GM12878 (cell line): ENCODE data around the gene POC1B. TPM values are rescaled to one million over a fixed set of nuclear protein-coding genes. Genes with fewer than 3 reads are reported as not detected.

Source experiments
- ATAC-seq: fragments of 200-7000 bp; cut with Tn5 transposase; 3 replicates; pipeline ENCODE4 v1.9.1; 2020; ENCODE audit warnings: mild to moderate bottlenecking, moderate library complexity
- BruUV-seq: library from RNA; stranded (reverse); fragments of 400-500 nt; replicated peaks from 2 replicates; lab custom pipeline; 2021; lab: Mats Ljungman, UMichigan
- CTCF ChIA-PET: fragments of 300-600 bp; sonication (Branson Sonifier 250); formaldehyde crosslinking; extraction: SDS; loops from one replicate; lab custom pipeline; 2021; ENCODE audit warnings: inconsistent platforms; lab: Yijun Ruan, JAX
- POLR2A ChIA-PET: fragments of 350-600 bp; formaldehyde crosslinking; extraction: SDS; loops from one replicate; lab custom pipeline; 2021; ENCODE audit warnings: inconsistent platforms; lab: Charles Lee
- RAD21 ChIA-PET: fragments of 300-600 bp; sonication (Branson Sonifier 250); formaldehyde crosslinking; loops from one replicate; lab custom pipeline; 2023; ENCODE audit warnings: antibody characterized with exemption; ENCODE audit not compliant: unreplicated experiment; lab: Charles Lee
- SMC1A ChIA-PET: fragments of 300-600 bp; sonication (Branson Sonifier 250); formaldehyde crosslinking; loops from one replicate; lab custom pipeline; 2023; ENCODE audit not compliant: unreplicated experiment, uncharacterized antibody; lab: Charles Lee
- DNase-seq: peaks from one replicate; pipeline ENCODE4 v3.0.0-alpha.2; 2011; ENCODE audit warnings: low read depth, low spot score
- FAIRE-seq: peaks from 3 replicates; lab custom pipeline; 2011; peaks lifted over from hg19 to GRCh38; lab: Jason Lieb, UNC
- H2AFZ ChIP-seq: 2 replicates; pipeline ENCODE4 v1.6.0; 2011; ENCODE audit warnings: low read depth, low read length, control low read depth; ENCODE audit not compliant: control insufficient read depth
- H3K27ac ChIP-seq: 2 replicates; pipeline ENCODE4 v1.5.1; 2011; ENCODE audit warnings: control low read depth; ENCODE audit not compliant: control insufficient read depth, insufficient read depth
- H3K27me3 ChIP-seq, 2 experiments: replicated peaks in 1 of 2; 2 replicates each; pipeline versions ENCODE4 v1.6.0 to v1.6.1; 2011; ENCODE audit warnings: low read length in 1 of 2; ENCODE audit not compliant: control insufficient read depth in 2 of 2, insufficient read depth in 2 of 2
- H3K36me3 ChIP-seq, 2 experiments: 2 replicates each; pipeline ENCODE4 v1.5.1; 2011; ENCODE audit warnings: low read length in 1 of 2; ENCODE audit not compliant: control insufficient read depth in 2 of 2, insufficient read depth in 2 of 2
- H3K4me1 ChIP-seq: 2 replicates; pipeline ENCODE4 v1.6.1; 2011; ENCODE audit warnings: mild to moderate bottlenecking, low read length, moderate library complexity, mixed read lengths; ENCODE audit not compliant: control insufficient read depth, insufficient read depth
- H3K4me2 ChIP-seq: 2 replicates; pipeline ENCODE4 v1.6.0; 2011; ENCODE audit warnings: control low read depth; ENCODE audit not compliant: control insufficient read depth, insufficient read depth
- H3K4me3 ChIP-seq: fragments of 200-600 bp; sonication (generic); 2 replicates; pipeline ENCODE4 v1.5.1; 2016
- H3K79me2 ChIP-seq: 2 replicates; pipeline ENCODE4 v1.6.0; 2011; ENCODE audit warnings: low read length; ENCODE audit not compliant: control insufficient read depth, insufficient read depth
- H3K9ac ChIP-seq: 2 replicates; pipeline ENCODE4 v1.8.0; 2011; ENCODE audit warnings: low read length, control low read depth, mixed read lengths; ENCODE audit not compliant: control insufficient read depth, insufficient read depth
- H3K9me3 ChIP-seq: replicated peaks from 3 replicates; pipeline ENCODE4 v1.5.1; 2011; ENCODE audit warnings: mild to moderate bottlenecking, low read length; ENCODE audit not compliant: control insufficient read depth, insufficient read depth
- H4K20me1 ChIP-seq: 2 replicates; pipeline ENCODE4 v1.6.0; 2011; ENCODE audit not compliant: control insufficient read depth, insufficient read depth
- CHD4 ChIP-seq: fragments of 200-600 bp; sonication (generic); IDR thresholded peaks from 2 replicates; pipeline ENCODE4 v1.6.1; 2016; ENCODE audit warnings: mild to moderate bottlenecking
- EZH2 ChIP-seq: IDR thresholded peaks from 2 replicates; pipeline ENCODE4 v1.6.1; 2012; ENCODE audit warnings: low read depth, mild to moderate bottlenecking, control low read depth, inconsistent platforms, low read length, borderline replicate concordance; ENCODE audit not compliant: control insufficient read depth
- IKZF2 ChIP-seq, 2 experiments: fragments of 450-650 bp; IDR thresholded peaks; 2 replicates each; pipeline ENCODE4 v1.6.1; 2017; ENCODE audit warnings: mild to moderate bottlenecking in 2 of 2, moderate library complexity in 2 of 2
- MTA3 ChIP-seq: IDR thresholded peaks from 2 replicates; pipeline ENCODE4 v1.6.1; 2012; ENCODE audit warnings: low read length, inconsistent platforms, borderline replicate concordance
- REST ChIP-seq: IDR thresholded peaks from 2 replicates; pipeline ENCODE4 v1.6.1; 2012; ENCODE audit warnings: mild to moderate bottlenecking, low read depth, low read length
- SMAD1 ChIP-seq: fragments of 450-650 bp; IDR thresholded peaks from 2 replicates; pipeline ENCODE4 v1.6.1; 2018; ENCODE audit warnings: mild to moderate bottlenecking, low read depth; ENCODE audit not compliant: partially characterized antibody
- ZNF687 ChIP-seq: fragments of 450-650 bp; IDR thresholded peaks from 2 replicates; pipeline ENCODE4 v1.6.1; 2017; ENCODE audit warnings: mild to moderate bottlenecking, moderate library complexity
- WGBS: methylation state at CpG from one replicate; pipeline ENCODE4 v1.1.6; 2016; ENCODE audit warnings: low lambda C conversion rate; ENCODE audit not compliant: insufficient replicate concordance, insufficient coverage; ENCODE audit errors: missing lambda C conversion rate; 5-methylcytosine and 5-hydroxymethylcytosine counted together
- in situ Hi-C: fragments of 300-500 bp; cut with MboI; formaldehyde crosslinking; loops from 9 replicates; pipeline ENCODE4 v1.14.3; 2018; ENCODE audit warnings: mixed read lengths
- intact Hi-C: fragments of 100-400 bp; cut with micrococcal nuclease; formaldehyde crosslinking; loops from one replicate; pipeline ENCODE4 v1.14.2; 2022; ENCODE audit not compliant: unreplicated experiment
- polyA plus RNA-seq, 11 experiments: library from polyadenylated mRNA; depleted of rRNA in 4 of 11; unstranded in 6 of 11; stranded (reverse) in 5 of 11; fragments of >200 nt; fragmentation: Nextera tagmentation in 4 of 11; fragmentation: Illumina TruSeq in 1 of 11; extraction: Ambion mirVana in 4 of 11; extraction: Trizol in 1 of 11; gene quantifications; 1 replicate in 1 of 11; 2 replicates in 10 of 11; pipeline versions ENCODE4 v1.2.1 to v1.2.3, GENCODE V29; 2011 to 2016; ENCODE audit warnings: inconsistent platforms in 2 of 11, missing spikeins in 2 of 11, low read depth in 1 of 11
- total RNA-seq, 4 experiments: library from RNA; depleted of rRNA in 3 of 4; stranded (reverse); fragments of >200 nt in 3 of 4; fragmentation: Illumina TruSeq in 1 of 4; extraction: Trizol in 1 of 4; gene quantifications; 2 replicates each; pipeline versions ENCODE4 v1.2.1 to v1.2.3, GENCODE V29; 2013 to 2021

POC1B gene
- total and polyA plus RNA-seq, 10 of the 15 experiments (the other 5 are each of a cell fraction or from before 2014, with no cell fraction given), result 4.4 to 17.8 (median 11.3) TPM

DNA sequence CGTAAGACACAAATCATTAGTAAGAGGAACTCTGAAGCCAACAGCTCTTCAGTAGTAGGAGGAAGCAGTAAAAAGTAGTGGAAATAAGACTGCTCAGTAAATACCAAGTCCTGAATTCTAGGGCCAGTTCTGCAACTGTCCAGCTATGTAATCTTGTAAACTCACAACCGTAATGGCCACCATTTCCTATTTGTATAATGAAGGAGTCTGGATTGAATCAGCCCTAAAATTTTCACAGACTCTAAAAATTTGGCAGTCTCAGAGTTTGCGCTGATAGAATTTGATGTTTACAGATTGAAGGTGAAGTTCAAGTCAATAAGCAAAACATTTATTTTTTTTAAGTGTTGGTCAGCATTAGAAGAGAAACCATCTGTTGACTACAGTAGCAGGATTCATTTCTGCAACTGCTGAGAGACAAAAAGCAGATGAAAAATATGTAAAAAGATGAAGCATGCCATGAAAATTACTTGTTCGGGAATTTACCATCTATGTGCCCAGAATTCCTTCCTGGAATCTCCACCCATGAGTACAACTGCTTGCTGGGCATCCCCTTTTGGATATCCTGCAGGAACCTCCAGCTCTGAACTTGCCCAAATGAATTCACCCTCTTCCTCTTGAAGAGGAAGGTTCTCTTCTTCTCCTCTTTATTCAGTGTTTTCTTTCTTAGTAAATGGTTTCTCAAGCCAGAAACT lies 48.8 kb downstream of the POC1B start:
- ChIA-PET RAD21 (no interaction called here), SMC1A (interaction anchor here (0.8 to 1.3 kb wide), 2 partner anchors 12 to 536 kb away, joined by 3 read pairs; no protein-coding TSS in a partner anchor)
- in situ Hi-C loops, result no loop called here

More for the DNA sequence above, 48.8 kb downstream of the POC1B start:
- Histone ChIP-seq H3K4me1 (peaks cover 12% of the 10 kb centered on the region), H3K9ac (no peak overlapping the region), H2AFZ (no peak overlapping the region), H4K20me1 (no peaks in the 10 kb centered on the region), H3K9me3 (no peaks in the 10 kb centered on the region), H3K79me2 (no peaks in the 10 kb centered on the region), H3K27me3 (no peaks in the 10 kb centered on the region), H3K4me3 (no peak overlapping the region), H3K36me3 (no peaks in the 10 kb centered on the region), H3K27ac (no peak overlapping the region), H3K4me2 (no peak overlapping the region)
- ChIA-PET POLR2A (no interaction called here), CTCF (interaction anchor here (1.1 to 1.3 kb wide), 4 partner anchors 9 to 67 kb away, joined by 3 to 7 read pairs (median 4); no protein-coding TSS in a partner anchor)
- BruUV-seq, result no TSS peak
- intact Hi-C loops, result loop anchor here (10.0 kb wide), 1 partner anchor 1378 kb away; no protein-coding TSS in a partner anchor
- DNase-seq (no peak), ATAC-seq (no peak), FAIRE-seq (no peak)
- TF ChIP-seq CHD4 (no peak), REST (no peak), MTA3 (no peak), EZH2 (no peak), ZNF687 (no peak), SMAD1 (no peak), IKZF2 (IDR thresholded peaks at IDR 0.05) (no peak)
- 98% methylated on average over 4 of the region's 4 CpGs for WGBS
